NCI-H2081 treated with DMSO at 0.1 percent for 48 hours (cell line): ENCODE data around the gene SLC6A13.

ENCODE experiments used
- DNase-seq: peaks from one replicate; lab custom pipeline; 2025; lab: John Stamatoyannopoulos, UW

Gene SLC6A13

GRCh38 chr12:177980-178828, 84.4 kb downstream of the SLC6A13 start:
- no peak for DNase-seq

- no peak for DNase-seq
Observed at GRCh38 chr12:177336-177979, 85.2 kb downstream of the SLC6A13 start.

- no peak for DNase-seq
Observed at GRCh38 chr12:176321-177181, 86.1 kb downstream of the SLC6A13 start.

GRCh38 chr12:175759-176158, 86.9 kb downstream of the SLC6A13 start:
- no peak for DNase-seq

- DNase-seq: no peak
Observed at GRCh38 chr12:175250-175649, 87.4 kb downstream of the SLC6A13 start.

- no peak for DNase-seq
Observed at GRCh38 chr12:174596-174995, 88.0 kb downstream of the SLC6A13 start.

- DNase-seq: no peak
Observed at GRCh38 chr12:174124-174523, 88.5 kb downstream of the SLC6A13 start.

- no peak for DNase-seq
Observed at GRCh38 chr12:172732-173161, 89.9 kb downstream of the SLC6A13 start.

GRCh38 chr12:171743-172676, 90.6 kb downstream of the SLC6A13 start:
- no peak for DNase-seq

GRCh38 chr12:171276-171675, 91.4 kb downstream of the SLC6A13 start:
- no peak for DNase-seq
